RWPE2 (cell line): ENCODE data around the gene HFM1.

Experiments
- ATAC-seq: fragments of 200-7000 bp; cut with Tn5 transposase; 3 replicates; pipeline ENCODE4 v1.9.1; 2021; ENCODE audit warnings: low read depth
- DNase-seq: peaks from one replicate; pipeline ENCODE4 v3.0.0-alpha.2; 2020; ENCODE audit warnings: low spot score
- H3K27ac ChIP-seq: fragments of 450-650 bp; 2 replicates; pipeline ENCODE4 v1.5.1; 2017; ENCODE audit warnings: mild to moderate bottlenecking; ENCODE audit not compliant: poor library complexity, severe bottlenecking
- H3K27me3 ChIP-seq: fragments of 250-450 bp; sonication (Bioruptor Pico); 2 replicates; pipeline ENCODE4 v1.5.1; 2021; ENCODE audit warnings: mild to moderate bottlenecking, moderate library complexity; ENCODE audit not compliant: insufficient read depth, poor library complexity, severe bottlenecking
- H3K36me3 ChIP-seq: fragments of 250-450 bp; sonication (Bioruptor Pico); 2 replicates; pipeline ENCODE4 v1.5.1; 2020; ENCODE audit warnings: low read depth, mild to moderate bottlenecking, moderate library complexity
- H3K4me1 ChIP-seq: fragments of 250-450 bp; sonication (Bioruptor Pico); 2 replicates; pipeline ENCODE4 v1.5.1; 2021; ENCODE audit warnings: mild to moderate bottlenecking, moderate library complexity; ENCODE audit not compliant: insufficient read depth, poor library complexity, severe bottlenecking
- H3K4me3 ChIP-seq: fragments of 250-450 bp; sonication (Bioruptor Pico); 2 replicates; pipeline ENCODE4 v1.5.1; 2021; ENCODE audit warnings: mild to moderate bottlenecking, moderate library complexity; ENCODE audit not compliant: severe bottlenecking
- H3K9me3 ChIP-seq: fragments of 250-450 bp; sonication (Bioruptor Pico); 2 replicates; pipeline ENCODE4 v1.5.1; 2021; ENCODE audit warnings: mild to moderate bottlenecking, moderate library complexity; ENCODE audit not compliant: severe bottlenecking
- TF ChIP-seq, protein P1 (sequence below): fragments of 450-650 bp; IDR thresholded peaks from one replicate; pipeline ENCODE4 v1.5.1; 2017; ENCODE audit warnings: mild to moderate bottlenecking, moderate library complexity; ENCODE audit not compliant: poor library complexity, severe bottlenecking

The HFM1 gene

DNA sequence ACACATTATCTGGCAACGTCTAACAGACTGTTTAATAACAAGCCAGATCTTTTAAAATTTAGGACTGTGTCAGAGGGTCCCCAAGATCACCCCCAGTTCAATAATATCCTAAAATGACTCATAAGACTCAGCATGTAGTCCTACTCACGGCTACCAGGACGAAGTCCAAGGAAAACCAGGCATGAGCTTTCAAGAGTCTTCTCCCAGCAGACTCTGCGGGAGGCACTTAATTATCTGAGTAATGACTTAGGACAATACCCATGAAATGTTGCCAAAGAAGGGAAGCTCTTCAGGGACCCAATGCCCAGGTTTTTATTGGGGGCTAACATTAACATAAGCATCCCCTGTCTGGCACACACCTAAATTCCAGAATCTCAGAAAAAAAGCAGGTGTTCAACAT lies 7.0 kb downstream of the HFM1 start:
- no peaks in the 10 kb centered on the region for H3K36me3 ChIP-seq
- no peaks in the 10 kb centered on the region for H3K9me3 ChIP-seq
- TF ChIP-seq, protein P1, sequence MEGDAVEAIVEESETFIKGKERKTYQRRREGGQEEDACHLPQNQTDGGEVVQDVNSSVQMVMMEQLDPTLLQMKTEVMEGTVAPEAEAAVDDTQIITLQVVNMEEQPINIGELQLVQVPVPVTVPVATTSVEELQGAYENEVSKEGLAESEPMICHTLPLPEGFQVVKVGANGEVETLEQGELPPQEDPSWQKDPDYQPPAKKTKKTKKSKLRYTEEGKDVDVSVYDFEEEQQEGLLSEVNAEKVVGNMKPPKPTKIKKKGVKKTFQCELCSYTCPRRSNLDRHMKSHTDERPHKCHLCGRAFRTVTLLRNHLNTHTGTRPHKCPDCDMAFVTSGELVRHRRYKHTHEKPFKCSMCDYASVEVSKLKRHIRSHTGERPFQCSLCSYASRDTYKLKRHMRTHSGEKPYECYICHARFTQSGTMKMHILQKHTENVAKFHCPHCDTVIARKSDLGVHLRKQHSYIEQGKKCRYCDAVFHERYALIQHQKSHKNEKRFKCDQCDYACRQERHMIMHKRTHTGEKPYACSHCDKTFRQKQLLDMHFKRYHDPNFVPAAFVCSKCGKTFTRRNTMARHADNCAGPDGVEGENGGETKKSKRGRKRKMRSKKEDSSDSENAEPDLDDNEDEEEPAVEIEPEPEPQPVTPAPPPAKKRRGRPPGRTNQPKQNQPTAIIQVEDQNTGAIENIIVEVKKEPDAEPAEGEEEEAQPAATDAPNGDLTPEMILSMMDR, result no peak
- H3K27ac ChIP-seq, result no peak overlapping the region
- H3K27me3 ChIP-seq, result peaks cover 11% of the 10 kb centered on the region
- DNase-seq (no peak), ATAC-seq (no peak)
- no peak overlapping the region for H3K4me3 ChIP-seq
- H3K4me1 ChIP-seq, result no peaks in the 10 kb centered on the region

DNA sequence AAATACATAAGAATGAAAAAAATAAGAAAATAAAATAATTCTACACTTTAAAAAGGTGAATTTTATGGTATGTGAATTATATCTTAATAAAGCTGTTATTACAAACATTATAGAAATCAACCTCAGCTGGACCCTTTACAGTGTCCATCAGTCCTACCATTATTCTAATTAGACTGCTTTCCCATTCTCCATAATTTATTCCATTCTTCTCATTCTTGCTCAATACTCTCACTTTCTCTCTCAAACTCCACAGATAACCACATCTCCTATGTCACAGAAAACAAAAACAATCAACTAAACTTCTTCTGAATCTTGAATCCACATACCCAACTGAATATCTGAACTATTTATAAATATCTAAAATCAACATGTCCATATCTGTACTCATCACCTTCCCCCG lies 11.6 kb downstream of the HFM1 start:
- no peaks in the 10 kb centered on the region for H3K36me3 ChIP-seq
- H3K4me1 ChIP-seq, result no peaks in the 10 kb centered on the region
- TF ChIP-seq, protein P1, result no peak
- H3K27me3 ChIP-seq, result no peaks in the 10 kb centered on the region
- no peak overlapping the region for H3K4me3 ChIP-seq
- no peak for ATAC-seq
- H3K27ac ChIP-seq, result no peak overlapping the region
- no peaks in the 10 kb centered on the region for H3K9me3 ChIP-seq
- no peak for DNase-seq

DNA sequence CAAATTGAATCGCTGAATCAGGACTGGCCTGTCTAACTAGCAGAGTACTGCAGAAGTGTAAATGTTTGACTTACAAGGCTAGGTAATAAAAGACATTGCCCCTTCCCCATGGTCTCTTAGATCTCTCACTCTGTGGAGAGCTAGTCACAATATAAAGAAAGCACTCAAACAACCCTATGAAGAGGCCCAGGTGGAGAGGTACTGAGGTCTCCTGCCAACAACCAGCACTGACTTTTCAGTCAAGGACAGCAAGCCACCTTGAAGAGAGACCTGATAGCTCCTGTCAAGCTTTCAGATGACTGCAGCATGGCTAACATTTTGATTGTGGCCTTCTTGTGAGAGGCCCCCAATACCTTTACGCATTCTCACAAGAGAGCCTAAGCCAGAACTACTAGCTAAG lies 18.5 kb downstream of the HFM1 start:
- TF ChIP-seq, protein P1, result no peak
- no peaks in the 10 kb centered on the region for H3K36me3 ChIP-seq
- H3K27me3 ChIP-seq, result peaks cover 3% of the 10 kb centered on the region
- DNase-seq (no peak), ATAC-seq (no peak)
- H3K9me3 ChIP-seq, result no peaks in the 10 kb centered on the region
- H3K4me3 ChIP-seq, result no peak overlapping the region
- no peak overlapping the region for H3K27ac ChIP-seq
- H3K4me1 ChIP-seq, result no peaks in the 10 kb centered on the region

DNA sequence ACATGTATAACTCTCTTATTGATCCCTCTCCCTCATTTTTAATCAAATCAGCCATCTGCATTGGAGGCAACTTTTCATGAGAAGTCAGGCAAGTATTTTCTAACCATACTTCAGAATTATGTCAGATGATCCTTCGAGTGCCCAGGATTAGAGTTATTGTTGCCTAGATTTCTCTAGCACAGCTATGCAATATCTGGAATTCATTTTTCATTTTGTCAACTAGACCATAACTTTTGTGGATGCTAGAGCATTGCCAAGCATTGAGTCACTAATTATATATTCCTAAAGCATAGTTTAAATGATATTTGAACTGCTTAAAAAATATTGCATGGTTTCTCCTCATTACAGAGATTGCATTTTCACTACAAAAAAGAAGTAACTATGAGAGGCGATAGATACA lies 21.2 kb downstream of the HFM1 start:
- peaks cover 3% of the 10 kb centered on the region for H3K27me3 ChIP-seq
- no peaks in the 10 kb centered on the region for H3K9me3 ChIP-seq
- no peak overlapping the region for H3K27ac ChIP-seq
- H3K4me1 ChIP-seq, result no peaks in the 10 kb centered on the region
- ATAC-seq (no peak), DNase-seq (no peak)
- H3K36me3 ChIP-seq, result no peaks in the 10 kb centered on the region
- TF ChIP-seq, protein P1, result no peak
- no peak overlapping the region for H3K4me3 ChIP-seq

DNA sequence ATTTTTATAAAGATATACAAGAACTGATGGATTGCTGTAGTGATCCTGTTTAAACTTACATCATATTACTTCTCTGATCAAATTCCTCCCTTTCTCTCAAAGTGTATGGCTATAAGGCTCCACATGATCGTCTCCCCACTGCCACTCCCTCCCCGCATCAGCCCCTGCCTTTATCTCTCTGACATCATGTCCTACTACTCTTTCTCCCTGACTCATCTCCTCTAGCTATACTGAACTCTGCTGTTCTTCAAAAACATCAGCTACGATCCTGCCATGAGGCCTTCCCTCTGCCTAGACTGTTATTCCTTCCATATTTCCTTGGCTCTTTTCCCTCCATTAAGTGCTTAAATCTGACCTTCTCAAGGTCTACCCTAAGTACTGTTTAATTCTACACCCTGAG lies 22.8 kb downstream of the HFM1 start:
- H3K4me1 ChIP-seq, result no peaks in the 10 kb centered on the region
- H3K9me3 ChIP-seq, result no peaks in the 10 kb centered on the region
- peaks cover 3% of the 10 kb centered on the region for H3K27me3 ChIP-seq
- H3K36me3 ChIP-seq, result no peaks in the 10 kb centered on the region
- ATAC-seq (no peak), DNase-seq (no peak)
- TF ChIP-seq, protein P1, result no peak
- no peak overlapping the region for H3K27ac ChIP-seq
- H3K4me3 ChIP-seq, result no peak overlapping the region
